GM21367 (cell line): ENCODE data around the gene CCDC187.

Experiments
- ATAC-seq: cut with Tn5 transposase; IDR thresholded peaks from one replicate; pipeline ENCODE4 v1.9.1; 2021; ENCODE audit not compliant: unreplicated experiment

The CCDC187 gene

GRCh38 chr9:136339958-136340310 lies 36.0 kb upstream of the CCDC187 start:
- no peak for ATAC-seq

- no peak for ATAC-seq
Observed at GRCh38 chr9:136339173-136339957, 35.5 kb upstream of the CCDC187 start.

GRCh38 chr9:136338511-136338910 lies 34.6 kb upstream of the CCDC187 start:
- ATAC-seq, result no peak

GRCh38 chr9:136337416-136338395 lies 33.8 kb upstream of the CCDC187 start:
- no peak for ATAC-seq

GRCh38 chr9:136336881-136337280 lies 33.0 kb upstream of the CCDC187 start:
- ATAC-seq, result no peak

GRCh38 chr9:136336156-136336870 lies 32.4 kb upstream of the CCDC187 start:
- ATAC-seq, result no peak

- no peak for ATAC-seq
Observed at GRCh38 chr9:136335296-136336155, 31.6 kb upstream of the CCDC187 start.

GRCh38 chr9:136334541-136334940 lies 30.6 kb upstream of the CCDC187 start:
- no peak for ATAC-seq

- no peak for ATAC-seq
Observed at GRCh38 chr9:136333486-136333885, 29.6 kb upstream of the CCDC187 start.

GRCh38 chr9:136333045-136333444 lies 29.2 kb upstream of the CCDC187 start:
- no peak for ATAC-seq

GRCh38 chr9:136332482-136332983 lies 28.6 kb upstream of the CCDC187 start:
- ATAC-seq, result no peak

- ATAC-seq, result no peak
Observed at GRCh38 chr9:136331556-136332481, 27.9 kb upstream of the CCDC187 start.

GRCh38 chr9:136331030-136331429 lies 27.1 kb upstream of the CCDC187 start:
- no peak for ATAC-seq

- ATAC-seq, result no peak
Observed at GRCh38 chr9:136330406-136330990, 26.6 kb upstream of the CCDC187 start.

GRCh38 chr9:136329636-136330405 lies 25.9 kb upstream of the CCDC187 start:
- no peak for ATAC-seq

GRCh38 chr9:136329211-136329627 lies 25.3 kb upstream of the CCDC187 start:
- no peak for ATAC-seq

GRCh38 chr9:136328622-136329041 lies 24.7 kb upstream of the CCDC187 start:
- no peak for ATAC-seq
